Measurements from ENCODE around the gene STYXL2.
A peak's percentile ranks its signal among the peaks of the same experiment; 100 is the strongest.

The STYXL2 gene

GRCh38 chr1:167119696-167120095, 25.8 kb downstream of the STYXL2 start:
- H3K9me3 Mint-ChIP-seq: no peaks in the 10 kb centered on the region
- H3K36me3 Mint-ChIP-seq (ENCODE audit: low read depth): no peaks in the 10 kb centered on the region
- no peaks in the 10 kb centered on the region for H3K4me1 Mint-ChIP-seq
- no peak overlapping the region for H3K27ac Mint-ChIP-seq
- no peak overlapping the region for H3K4me3 Mint-ChIP-seq
- peaks cover 27% of the 10 kb centered on the region for H3K27me3 Mint-ChIP-seq (ENCODE audit: low read depth)
- TF ChIP-seq CTCF (IDR thresholded peaks at IDR 0.05; ENCODE audit: unreplicated experiment in 3 of 3): no peak

- peaks cover 27% of the 10 kb centered on the region for H3K27me3 Mint-ChIP-seq (ENCODE audit: low read depth)
- no peaks in the 10 kb centered on the region for H3K4me1 Mint-ChIP-seq
- peak overlapping the region in 1 of 3 experiments; percentile 83 for H3K4me3 Mint-ChIP-seq
- no peak overlapping the region for H3K27ac Mint-ChIP-seq
- no peaks in the 10 kb centered on the region for H3K36me3 Mint-ChIP-seq (ENCODE audit: low read depth)
- H3K9me3 Mint-ChIP-seq: no peaks in the 10 kb centered on the region
- TF ChIP-seq CTCF (IDR thresholded peaks at IDR 0.05; ENCODE audit: unreplicated experiment in 3 of 3): no peak
Measured at GRCh38 chr1:167120899-167121298, 27.0 kb downstream of the STYXL2 start.

- Mint-ChIP-seq H3K4me3 (peak overlapping the region; percentile 68 to 83 (median 79)), H3K27me3 (ENCODE audit: low read depth) (peaks cover 27% of the 10 kb centered on the region), H3K9me3 (no peaks in the 10 kb centered on the region), H3K27ac (no peak overlapping the region), H3K4me1 (no peaks in the 10 kb centered on the region), H3K36me3 (ENCODE audit: low read depth) (no peaks in the 10 kb centered on the region)
- TF ChIP-seq CTCF (IDR thresholded peaks at IDR 0.05; ENCODE audit: unreplicated experiment in 3 of 3): no peak
Measured at GRCh38 chr1:167121375-167122120, 27.7 kb downstream of the STYXL2 start.

- Mint-ChIP-seq H3K4me3 (peak overlapping the region in 2 of 3 experiments; percentile 24 to 29), H3K9me3 (no peaks in the 10 kb centered on the region), H3K36me3 (ENCODE audit: low read depth) (no peaks in the 10 kb centered on the region), H3K27me3 (ENCODE audit: low read depth) (peaks cover 27% of the 10 kb centered on the region), H3K4me1 (no peaks in the 10 kb centered on the region), H3K27ac (no peak overlapping the region)
- TF ChIP-seq CTCF (IDR thresholded peaks at IDR 0.05; ENCODE audit: unreplicated experiment in 3 of 3): no peak
Measured at GRCh38 chr1:167122121-167122480, 28.2 kb downstream of the STYXL2 start.

- TF ChIP-seq CTCF (IDR thresholded peaks at IDR 0.05; ENCODE audit: unreplicated experiment in 3 of 3): no peak
Measured at GRCh38 chr1:167122568-167122967, 28.7 kb downstream of the STYXL2 start.

GRCh38 chr1:167126317-167126716, 32.4 kb downstream of the STYXL2 start:
- H3K4me3 Mint-ChIP-seq: no peak overlapping the region
- no peaks in the 10 kb centered on the region for H3K4me1 Mint-ChIP-seq
- H3K36me3 Mint-ChIP-seq (ENCODE audit: low read depth): no peaks in the 10 kb centered on the region
- TF ChIP-seq CTCF (IDR thresholded peaks at IDR 0.05; ENCODE audit: unreplicated experiment in 3 of 3): no peak
- H3K27me3 Mint-ChIP-seq (ENCODE audit: low read depth): peaks cover 23% of the 10 kb centered on the region
- H3K9me3 Mint-ChIP-seq: no peaks in the 10 kb centered on the region
- no peak overlapping the region for H3K27ac Mint-ChIP-seq

More at GRCh38 chr1:167122568-167122967, 28.7 kb downstream of the STYXL2 start:
- peaks cover 27% of the 10 kb centered on the region for H3K27me3 Mint-ChIP-seq (ENCODE audit: low read depth)
- no peaks in the 10 kb centered on the region for H3K9me3 Mint-ChIP-seq
- no peak overlapping the region for H3K4me3 Mint-ChIP-seq
- no peak overlapping the region for H3K27ac Mint-ChIP-seq
- no peaks in the 10 kb centered on the region for H3K4me1 Mint-ChIP-seq
- no peaks in the 10 kb centered on the region for H3K36me3 Mint-ChIP-seq (ENCODE audit: low read depth)

Data from nephron (organoid).